ENCODE results near the gene CWF19L1. TPM values are rescaled to one million over a fixed set of nuclear protein-coding genes. Genes with fewer than 3 reads are reported as not detected.
"Not testable (repeated sequence)": the region's sequence is repeated elsewhere in the genome, so short reads cannot be mapped to it uniquely, and the experiment has no call there.

Gene CWF19L1
- total RNA-seq, 1 donor from 2014 or later, result 18.9 TPM

DNA sequence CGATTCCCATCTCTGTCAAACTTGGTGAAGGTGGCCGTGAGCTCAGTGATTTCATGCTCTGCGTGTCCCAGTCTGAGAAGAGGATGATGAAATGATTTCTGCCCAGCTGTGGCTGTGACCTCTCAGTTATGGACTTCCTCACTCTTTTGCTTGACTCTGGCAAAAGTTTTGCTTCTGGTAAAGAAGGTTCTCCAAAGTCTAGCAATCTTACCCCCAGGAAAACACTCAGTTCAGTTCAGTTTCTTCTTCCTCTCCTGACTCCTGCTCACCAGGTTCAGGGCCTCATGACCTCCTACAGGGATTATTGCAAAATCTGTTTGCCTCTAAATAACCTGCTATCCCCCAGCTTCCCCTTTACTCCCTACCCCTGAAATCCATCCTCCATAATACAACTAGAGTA lies 23.9 kb upstream of the CWF19L1 start:
- Mint-ChIP-seq H3K36me3 (ENCODE audit: unreplicated experiment) (no peaks in the 10 kb centered on the region), H3K27me3 (ENCODE audit: unreplicated experiment) (peaks cover 45% of the 10 kb centered on the region), H3K27ac (ENCODE audit: unreplicated experiment) (no peak overlapping the region), H3K4me3 (ENCODE audit: unreplicated experiment) (no peak overlapping the region), H3K9me3 (ENCODE audit: unreplicated experiment) (no peaks in the 10 kb centered on the region), H3K4me1 (ENCODE audit: unreplicated experiment) (peaks cover 6% of the 10 kb centered on the region)
- TF ChIP-seq, protein P1, sequence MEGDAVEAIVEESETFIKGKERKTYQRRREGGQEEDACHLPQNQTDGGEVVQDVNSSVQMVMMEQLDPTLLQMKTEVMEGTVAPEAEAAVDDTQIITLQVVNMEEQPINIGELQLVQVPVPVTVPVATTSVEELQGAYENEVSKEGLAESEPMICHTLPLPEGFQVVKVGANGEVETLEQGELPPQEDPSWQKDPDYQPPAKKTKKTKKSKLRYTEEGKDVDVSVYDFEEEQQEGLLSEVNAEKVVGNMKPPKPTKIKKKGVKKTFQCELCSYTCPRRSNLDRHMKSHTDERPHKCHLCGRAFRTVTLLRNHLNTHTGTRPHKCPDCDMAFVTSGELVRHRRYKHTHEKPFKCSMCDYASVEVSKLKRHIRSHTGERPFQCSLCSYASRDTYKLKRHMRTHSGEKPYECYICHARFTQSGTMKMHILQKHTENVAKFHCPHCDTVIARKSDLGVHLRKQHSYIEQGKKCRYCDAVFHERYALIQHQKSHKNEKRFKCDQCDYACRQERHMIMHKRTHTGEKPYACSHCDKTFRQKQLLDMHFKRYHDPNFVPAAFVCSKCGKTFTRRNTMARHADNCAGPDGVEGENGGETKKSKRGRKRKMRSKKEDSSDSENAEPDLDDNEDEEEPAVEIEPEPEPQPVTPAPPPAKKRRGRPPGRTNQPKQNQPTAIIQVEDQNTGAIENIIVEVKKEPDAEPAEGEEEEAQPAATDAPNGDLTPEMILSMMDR (IDR thresholded peaks at IDR 0.05), result no peak
- no peak for DNase-seq (ENCODE audit: extremely low spot score, unreplicated experiment)

- no peak overlapping the region for H3K27ac Mint-ChIP-seq (ENCODE audit: unreplicated experiment)
- DNase-seq (ENCODE audit: extremely low spot score, unreplicated experiment), result no peak
- no peak overlapping the region for H3K4me3 Mint-ChIP-seq (ENCODE audit: unreplicated experiment)
- TF ChIP-seq, protein P1 (IDR thresholded peaks at IDR 0.05), result no peak
- peaks cover 3% of the 10 kb centered on the region for H3K36me3 Mint-ChIP-seq (ENCODE audit: unreplicated experiment)
- no peaks in the 10 kb centered on the region for H3K9me3 Mint-ChIP-seq (ENCODE audit: unreplicated experiment)
- H3K27me3 Mint-ChIP-seq (ENCODE audit: unreplicated experiment), result peaks cover 33% of the 10 kb centered on the region
- H3K4me1 Mint-ChIP-seq (ENCODE audit: unreplicated experiment), result peaks cover 22% of the 10 kb centered on the region
Measured at GRCh38 chr10:100289641-100290040, 22.2 kb upstream of the CWF19L1 start.

- Mint-ChIP-seq H3K4me1 (ENCODE audit: unreplicated experiment) (peaks cover 22% of the 10 kb centered on the region), H3K36me3 (ENCODE audit: unreplicated experiment) (peaks cover 3% of the 10 kb centered on the region), H3K27me3 (ENCODE audit: unreplicated experiment) (peaks cover 21% of the 10 kb centered on the region), H3K27ac (ENCODE audit: unreplicated experiment) (no peak overlapping the region), H3K4me3 (ENCODE audit: unreplicated experiment) (no peak overlapping the region), H3K9me3 (ENCODE audit: unreplicated experiment) (no peaks in the 10 kb centered on the region)
- no peak for DNase-seq (ENCODE audit: extremely low spot score, unreplicated experiment)
- TF ChIP-seq, protein P1 (IDR thresholded peaks at IDR 0.05), result no peak
Measured at GRCh38 chr10:100288196-100288595, 20.8 kb upstream of the CWF19L1 start.

DNA sequence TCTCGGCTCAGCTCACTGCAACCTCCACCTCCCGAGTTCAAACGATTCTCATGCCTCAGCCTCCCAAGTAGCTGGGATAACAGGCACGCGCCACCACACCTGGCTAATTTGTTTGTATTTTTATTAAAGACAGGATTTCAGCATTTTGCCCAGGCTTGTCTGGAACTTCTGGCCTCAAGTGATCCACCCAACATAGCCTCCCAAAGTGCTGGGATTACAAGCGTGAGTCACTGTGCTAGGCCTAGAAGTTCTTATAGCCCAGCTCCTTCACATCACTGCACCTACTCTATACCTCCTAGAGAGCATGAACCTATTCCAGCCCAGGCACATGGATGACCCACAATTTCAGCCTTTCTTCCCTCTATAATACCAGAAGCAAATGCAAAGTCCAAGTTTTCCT lies 20.3 kb upstream of the CWF19L1 start:
- Mint-ChIP-seq H3K27ac (ENCODE audit: unreplicated experiment) (peak overlapping the region; percentile 56), H3K4me1 (ENCODE audit: unreplicated experiment) (peaks cover 22% of the 10 kb centered on the region), H3K9me3 (ENCODE audit: unreplicated experiment) (no peaks in the 10 kb centered on the region), H3K4me3 (ENCODE audit: unreplicated experiment) (no peak overlapping the region), H3K36me3 (ENCODE audit: unreplicated experiment) (peaks cover 3% of the 10 kb centered on the region), H3K27me3 (ENCODE audit: unreplicated experiment) (peaks cover 20% of the 10 kb centered on the region)
- DNase-seq (ENCODE audit: extremely low spot score, unreplicated experiment), result no peak
- TF ChIP-seq, protein P1 (IDR thresholded peaks at IDR 0.05), result no peak

DNA sequence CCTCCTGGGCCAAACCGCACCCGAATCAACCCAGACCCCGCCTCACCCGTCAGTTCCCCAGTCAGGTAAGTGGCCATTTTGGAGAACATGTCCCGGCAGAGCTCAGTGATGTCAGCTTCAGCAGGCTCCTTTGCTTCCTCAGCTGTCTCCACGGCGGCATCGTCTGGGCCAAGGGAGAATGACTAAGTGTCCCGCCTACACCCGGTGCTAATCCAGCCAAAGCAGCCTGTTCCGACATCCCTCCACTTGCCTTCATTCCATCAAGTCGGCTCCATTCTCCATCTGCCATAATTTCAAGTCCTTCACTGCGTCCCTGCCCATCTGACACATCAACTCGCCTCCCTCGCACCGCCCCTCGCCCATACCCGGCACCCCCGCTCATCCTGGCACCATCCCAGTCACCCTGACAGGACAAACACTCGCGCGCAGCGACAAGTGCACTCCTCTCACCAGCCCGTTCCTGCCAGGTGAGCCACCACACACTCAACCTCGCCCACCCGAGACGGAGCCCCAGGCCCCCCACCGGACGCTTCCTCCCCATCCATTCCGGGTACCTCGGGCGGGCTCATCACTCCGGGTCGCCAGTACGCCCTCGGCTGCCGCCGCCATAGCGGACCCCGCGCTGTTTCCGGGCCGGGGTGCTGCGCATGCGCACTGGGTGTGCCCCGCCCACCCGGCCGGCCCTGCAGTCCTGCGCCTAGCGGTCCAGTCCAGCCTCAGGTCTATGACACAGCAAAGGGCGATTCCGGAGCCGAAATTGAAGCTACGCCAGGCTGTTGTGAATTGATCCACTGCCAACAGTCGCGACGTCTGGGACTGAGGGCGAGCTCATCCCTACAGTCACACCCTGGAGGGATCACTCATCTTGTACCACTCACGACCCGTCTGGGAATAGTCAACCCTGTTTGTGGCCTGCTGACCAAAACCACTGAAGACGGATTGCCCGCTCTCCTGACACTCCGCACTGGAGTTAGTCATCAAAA lies 18.9 kb upstream of the CWF19L1 start, which contains the start of gene BLOC1S2:
Gene BLOC1S2 (minus strand): TSS at position 630 of the 983 bp plus-strand sequence. CDS start 21 bp downstream, at position 609.
- DNase-seq (ENCODE audit: extremely low spot score, unreplicated experiment), result peak; percentile 98
- Mint-ChIP-seq H3K27ac (ENCODE audit: unreplicated experiment) (peak within 1 kb of the TSS; percentile 97), H3K36me3 (ENCODE audit: unreplicated experiment) (peaks cover 3% of the 10 kb centered on the region), H3K9me3 (ENCODE audit: unreplicated experiment) (no peaks in the 10 kb centered on the region), H3K4me1 (ENCODE audit: unreplicated experiment) (peaks cover 22% of the 10 kb centered on the region), H3K4me3 (ENCODE audit: unreplicated experiment) (peak within 1 kb of the TSS; percentile 97), H3K27me3 (ENCODE audit: unreplicated experiment) (peaks cover 8% of the 10 kb centered on the region)
- TF ChIP-seq, protein P1 (IDR thresholded peaks at IDR 0.05), result no peak

DNA sequence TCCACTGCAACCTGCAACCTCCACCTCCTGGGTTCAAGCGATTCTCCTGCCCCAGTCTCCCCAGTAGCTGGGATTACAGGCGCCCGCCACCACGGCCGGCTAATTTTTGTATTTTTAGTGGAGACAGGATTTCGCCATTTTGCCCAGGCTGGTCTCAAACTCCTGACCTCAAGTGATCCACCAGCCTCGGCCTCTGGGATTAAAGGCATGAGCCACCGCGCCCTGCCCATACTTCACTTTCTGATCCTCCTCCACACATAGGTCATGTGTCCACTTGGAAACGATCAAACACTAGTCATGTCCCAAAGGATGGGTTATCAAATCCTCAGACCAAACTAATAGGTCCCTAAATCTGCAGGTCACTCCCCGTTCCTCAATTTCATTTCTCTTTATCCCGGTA lies 17.9 kb upstream of the CWF19L1 start:
- not testable (repeated sequence) for H3K27me3 Mint-ChIP-seq (ENCODE audit: unreplicated experiment); H3K9me3 Mint-ChIP-seq (ENCODE audit: unreplicated experiment); DNase-seq (ENCODE audit: extremely low spot score, unreplicated experiment); H3K36me3 Mint-ChIP-seq (ENCODE audit: unreplicated experiment)
- H3K4me3 Mint-ChIP-seq (ENCODE audit: unreplicated experiment), result peak overlapping the region; percentile 97
- H3K4me1 Mint-ChIP-seq (ENCODE audit: unreplicated experiment), result peaks cover 22% of the 10 kb centered on the region
- H3K27ac Mint-ChIP-seq (ENCODE audit: unreplicated experiment), result peak overlapping the region; percentile 97

All from osteocyte (in vitro differentiated cells).